GM21528 (cell line): ENCODE data around the gene ADAM20.
"Not testable (repeated sequence)": the region's sequence is repeated elsewhere in the genome, so short reads cannot be mapped to it uniquely, and the experiment has no call there.

Source experiments
- ATAC-seq: cut with Tn5 transposase; IDR thresholded peaks from one replicate; pipeline ENCODE4 v1.9.1; 2021; ENCODE audit warnings: mild to moderate bottlenecking, moderate library complexity; ENCODE audit not compliant: unreplicated experiment, low FRiP score

Gene ADAM20

DNA sequence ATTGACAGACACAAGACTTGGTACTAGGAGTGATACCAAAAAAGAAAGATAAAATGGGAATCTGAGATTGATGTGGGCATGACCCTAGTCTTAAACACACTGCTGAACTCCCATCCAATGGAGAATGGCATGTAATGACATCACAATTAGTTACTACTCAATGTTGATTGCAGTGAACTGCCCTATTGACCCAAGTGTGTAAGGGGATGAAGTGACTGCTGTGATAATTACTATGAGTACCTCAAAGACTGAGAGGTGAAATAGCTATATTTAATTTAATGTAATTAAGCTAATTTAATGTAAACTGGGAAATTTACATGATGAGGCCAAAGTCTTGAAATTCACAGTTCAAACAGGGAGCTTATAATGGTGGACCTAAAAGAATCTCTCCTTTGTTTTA is at the start of gene ADAM20:
ADAM20 (minus strand) TSS at position 101 of the 400 bp plus-strand sequence. CDS start 10,247 bp downstream, outside the sequence.
- no peak for ATAC-seq

DNA sequence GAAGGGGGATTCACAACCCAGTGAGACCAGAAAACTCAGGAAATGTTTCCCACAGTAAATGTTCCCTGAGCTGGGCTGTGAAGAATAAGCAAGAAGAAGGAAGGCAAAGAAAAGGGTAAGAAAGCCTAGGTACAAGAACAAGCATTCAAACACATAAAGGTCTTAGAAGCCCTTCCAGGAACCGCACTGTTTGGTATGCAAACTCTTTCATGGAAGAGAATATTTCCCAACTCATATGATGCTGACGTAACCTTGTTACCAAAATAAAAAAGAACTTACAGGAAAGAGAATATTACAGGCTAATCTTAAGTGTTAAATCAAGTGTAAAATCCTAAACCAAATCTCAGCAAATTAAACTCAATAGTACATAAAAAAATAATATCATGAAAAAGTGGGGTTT is 42.1 kb upstream of the ADAM20 start:
- ATAC-seq: no peak

- no peak for ATAC-seq
Observed at GRCh38 chr14:70573050-70573449, 38.2 kb upstream of the ADAM20 start.

- ATAC-seq: no peak
Observed at GRCh38 chr14:70571139-70571538, 36.3 kb upstream of the ADAM20 start.

DNA sequence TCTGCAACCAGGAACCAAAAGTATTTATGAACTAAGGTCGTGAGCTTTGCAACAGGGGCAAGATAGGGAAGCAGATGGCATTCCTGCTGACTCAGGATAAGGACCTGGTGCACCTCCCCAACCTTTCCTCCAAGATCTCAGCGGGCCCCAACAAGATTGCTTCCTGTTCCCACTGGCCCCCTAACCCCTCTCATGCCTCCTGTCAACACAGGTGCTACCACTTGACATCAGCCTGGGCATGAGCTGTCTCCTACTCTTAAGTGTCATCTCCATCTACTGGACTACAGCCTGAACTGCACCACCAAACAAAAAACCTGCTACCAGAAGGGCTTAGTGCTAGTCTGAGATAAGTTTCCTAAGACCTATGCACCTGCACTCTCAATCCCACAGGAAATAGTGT is 33.0 kb upstream of the ADAM20 start:
- ATAC-seq: no peak

- ATAC-seq: no peak
Observed at GRCh38 chr14:70563869-70564268, 29.1 kb upstream of the ADAM20 start.

DNA sequence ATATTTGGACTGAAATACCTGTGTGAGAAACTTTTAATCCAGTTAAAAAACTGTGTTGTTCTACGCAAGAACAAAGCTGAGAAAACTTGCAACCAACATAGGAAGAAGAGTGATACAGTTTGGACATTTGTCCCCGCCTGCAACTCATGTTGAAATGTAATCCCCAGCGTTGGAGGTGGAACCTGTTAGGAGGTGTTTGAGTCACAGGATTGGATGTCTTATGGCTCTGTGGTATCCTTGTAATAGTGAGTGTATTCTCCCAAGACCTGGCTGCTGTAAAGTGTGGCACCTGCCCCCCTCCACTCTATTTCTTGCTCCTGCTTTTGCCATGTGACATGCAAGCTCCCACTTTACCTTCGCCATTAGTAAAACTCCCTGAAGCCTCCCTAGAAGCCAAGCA is 28.6 kb upstream of the ADAM20 start:
- no peak for ATAC-seq

DNA sequence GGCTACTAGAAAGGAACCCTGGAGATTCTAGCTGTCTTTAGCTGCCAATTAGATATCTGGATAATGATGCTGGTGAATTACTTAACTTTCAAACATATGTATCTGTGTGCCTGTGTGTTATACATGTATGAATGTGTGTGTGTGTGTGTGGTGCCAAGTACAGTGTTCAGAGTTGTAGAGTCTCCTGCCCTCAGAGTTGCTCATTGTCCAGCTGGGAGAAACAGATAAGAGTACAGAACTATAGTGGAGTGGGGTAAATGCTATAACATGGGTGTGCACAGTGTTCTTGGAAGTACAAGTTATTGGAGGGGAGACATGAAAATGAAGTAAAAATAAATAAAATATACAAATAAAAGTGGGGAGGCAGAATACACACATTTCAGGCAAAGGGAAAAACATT is 23.6 kb upstream of the ADAM20 start:
- ATAC-seq: no peak

- ATAC-seq: no peak
Observed at GRCh38 chr14:70555890-70556289, 21.1 kb upstream of the ADAM20 start.

- no peak for ATAC-seq
Observed at GRCh38 chr14:70538087-70538486, 3.3 kb upstream of the ADAM20 start.

GRCh38 chr14:70536830-70537229 is 2.0 kb upstream of the ADAM20 start:
- ATAC-seq: no peak

- no peak for ATAC-seq
Observed at GRCh38 chr14:70530417-70530816, 4.4 kb downstream of the ADAM20 start.

DNA sequence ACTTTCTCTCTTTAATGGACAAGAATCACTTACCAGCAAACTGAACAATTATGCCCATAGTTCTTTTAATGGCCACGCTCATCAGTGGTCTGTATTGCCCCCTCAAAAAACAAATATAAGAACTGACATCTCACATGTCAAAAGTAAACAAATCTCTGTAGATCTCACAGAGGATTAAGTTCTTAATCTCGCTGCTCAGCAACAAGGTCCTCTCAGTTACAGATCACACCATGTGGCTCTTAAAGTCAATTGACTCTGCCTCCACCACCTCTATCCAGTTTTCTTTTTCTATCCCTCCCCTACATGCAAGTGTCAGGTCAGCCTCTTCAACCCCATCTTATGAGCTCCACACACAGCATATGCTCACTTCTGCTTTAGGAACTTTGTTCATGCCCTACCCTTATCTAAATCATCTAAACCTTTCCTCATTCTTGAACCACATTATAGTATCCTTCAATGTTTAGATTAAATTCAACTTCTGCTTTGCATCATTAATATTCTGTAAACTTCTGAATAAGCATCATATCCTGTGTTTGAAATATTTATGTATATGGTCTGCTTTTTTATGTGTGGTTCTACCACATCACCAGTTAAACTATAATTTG is 7.2 kb downstream of the ADAM20 start:
- no peak for ATAC-seq

- ATAC-seq: no peak
Observed at GRCh38 chr14:70525691-70526090, 9.1 kb downstream of the ADAM20 start.

GRCh38 chr14:70515811-70516210 is 19.0 kb downstream of the ADAM20 start:
- ATAC-seq: no peak

- no peak for ATAC-seq
Observed at GRCh38 chr14:70514168-70515069, 20.4 kb downstream of the ADAM20 start.

DNA sequence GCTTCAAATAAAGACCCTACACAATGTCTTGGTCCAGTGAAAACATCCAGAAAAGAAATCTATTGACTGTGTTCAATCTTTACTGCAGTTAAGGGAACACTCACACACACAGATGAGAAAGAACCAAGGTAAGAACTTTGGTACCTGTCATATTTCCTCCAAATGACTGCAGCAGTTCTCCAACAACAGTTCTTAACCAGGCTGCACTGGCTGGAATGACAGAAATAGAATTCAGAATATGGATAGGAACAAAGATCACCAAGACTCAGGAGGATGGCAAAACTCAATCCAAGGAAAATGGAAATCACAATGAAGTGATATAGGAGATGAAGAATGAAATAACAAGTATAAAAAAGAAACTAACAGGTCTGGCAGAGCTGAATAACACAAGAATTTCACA is 36.6 kb downstream of the ADAM20 start:
- no peak for ATAC-seq

GRCh38 chr14:70489579-70490200 is 45.1 kb downstream of the ADAM20 start:
- no peak for ATAC-seq

DNA sequence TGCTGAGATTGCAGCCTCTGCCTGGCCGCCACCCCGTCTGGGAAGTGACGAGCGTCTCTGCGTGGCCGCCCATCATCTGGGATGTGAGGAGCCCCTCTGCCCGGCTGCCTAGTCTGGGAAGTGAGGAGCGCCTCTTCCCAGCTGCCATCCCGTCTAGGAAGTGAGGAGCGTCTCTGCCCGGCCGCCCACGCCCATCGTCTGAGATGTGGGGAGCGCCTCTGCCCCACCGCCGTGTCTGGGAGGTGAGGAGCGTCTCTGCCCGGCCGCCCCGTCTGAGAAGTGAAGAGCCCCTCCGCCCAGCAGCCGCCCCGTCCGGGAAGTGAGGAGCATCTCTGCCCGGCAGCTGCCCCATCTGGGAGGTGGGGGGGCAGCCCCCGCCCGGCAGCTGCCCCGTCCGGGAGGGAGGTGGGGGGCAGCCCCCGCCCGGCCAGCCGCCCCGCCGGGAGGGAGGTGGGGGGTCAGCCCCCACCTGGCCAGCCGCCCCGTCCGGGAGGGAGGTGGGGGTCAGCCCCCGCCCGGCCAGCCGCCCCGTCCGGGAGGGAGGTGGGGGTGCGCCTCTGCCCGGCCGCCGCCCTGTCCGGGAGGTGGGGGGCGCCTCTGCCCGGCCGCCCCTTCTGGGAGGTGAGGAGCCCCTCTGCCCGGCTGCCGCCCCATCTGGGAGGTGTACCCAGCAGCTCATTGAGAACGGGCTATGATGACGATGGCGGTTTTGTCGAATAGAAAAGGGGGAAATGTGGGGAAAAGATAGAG is 57.3 kb downstream of the ADAM20 start:
- ATAC-seq: not testable (repeated sequence)

DNA sequence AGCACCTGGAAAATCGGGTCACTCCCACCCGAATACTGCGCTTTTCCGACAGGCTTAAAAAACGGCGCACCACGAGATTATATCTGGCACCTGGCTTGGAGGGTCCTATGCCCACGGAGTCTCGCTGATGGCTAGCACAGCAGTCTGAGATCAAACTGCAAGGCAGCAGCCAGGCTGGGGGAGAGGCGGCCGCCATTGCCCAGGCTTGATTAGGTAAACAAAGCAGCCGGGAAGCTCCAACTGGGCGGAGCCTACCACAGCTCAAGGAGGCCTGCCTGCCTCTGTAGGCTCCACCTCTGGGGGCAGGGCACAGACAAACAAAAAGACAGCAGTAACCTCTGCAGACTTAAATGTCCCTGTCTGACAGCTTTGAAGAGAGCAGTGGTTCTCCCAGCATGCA is 59.3 kb downstream of the ADAM20 start:
- ATAC-seq: not testable (repeated sequence)

DNA sequence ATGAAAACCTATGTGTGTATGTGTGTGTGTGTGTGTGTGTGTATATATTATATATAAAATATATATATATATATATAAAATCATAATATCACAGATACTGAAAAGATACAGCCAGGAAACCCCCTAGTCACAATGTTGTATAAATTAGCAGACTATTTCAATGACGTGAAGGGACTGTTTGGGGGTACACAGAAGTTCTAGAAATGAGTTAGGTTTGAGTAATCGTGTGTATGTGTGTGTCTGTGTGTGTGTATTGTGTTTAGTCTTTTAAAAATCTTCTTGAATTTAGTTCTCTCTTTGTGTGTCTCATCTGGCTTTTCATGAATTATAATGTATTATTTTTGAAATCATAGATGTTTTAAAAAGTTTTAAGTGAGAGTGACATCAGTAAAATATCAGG is 61.0 kb downstream of the ADAM20 start:
- ATAC-seq: no peak
